ENCODE results near the gene SLC5A3.

Gene SLC5A3

GRCh38 chr21:34105947-34106541 lies 32.7 kb downstream of the SLC5A3 start:
- no peak for DNase-seq

DNA sequence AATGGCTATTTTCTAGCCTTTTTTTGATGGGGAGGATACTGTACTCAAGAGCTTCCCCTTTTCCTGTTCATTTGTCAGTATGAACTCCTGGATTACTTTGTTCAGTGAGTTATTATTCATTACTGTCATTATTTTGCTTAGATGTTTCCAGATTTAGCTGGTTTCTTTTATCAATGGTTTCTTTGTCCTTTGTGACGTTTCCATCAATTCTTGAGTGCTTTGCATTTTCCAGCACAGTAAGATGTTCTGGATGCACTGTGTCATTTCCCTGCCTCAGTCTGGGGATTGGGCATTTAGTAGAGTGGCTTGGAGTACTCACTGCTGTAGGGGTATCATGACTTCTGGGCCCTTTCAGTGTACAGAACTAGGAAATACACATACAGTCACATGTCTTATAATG lies 34.2 kb downstream of the SLC5A3 start:
- DNase-seq: no peak

GRCh38 chr21:34109075-34109474 lies 35.7 kb downstream of the SLC5A3 start:
- no peak for DNase-seq

GRCh38 chr21:34110594-34111202 lies 37.3 kb downstream of the SLC5A3 start:
- DNase-seq: no peak

DNA sequence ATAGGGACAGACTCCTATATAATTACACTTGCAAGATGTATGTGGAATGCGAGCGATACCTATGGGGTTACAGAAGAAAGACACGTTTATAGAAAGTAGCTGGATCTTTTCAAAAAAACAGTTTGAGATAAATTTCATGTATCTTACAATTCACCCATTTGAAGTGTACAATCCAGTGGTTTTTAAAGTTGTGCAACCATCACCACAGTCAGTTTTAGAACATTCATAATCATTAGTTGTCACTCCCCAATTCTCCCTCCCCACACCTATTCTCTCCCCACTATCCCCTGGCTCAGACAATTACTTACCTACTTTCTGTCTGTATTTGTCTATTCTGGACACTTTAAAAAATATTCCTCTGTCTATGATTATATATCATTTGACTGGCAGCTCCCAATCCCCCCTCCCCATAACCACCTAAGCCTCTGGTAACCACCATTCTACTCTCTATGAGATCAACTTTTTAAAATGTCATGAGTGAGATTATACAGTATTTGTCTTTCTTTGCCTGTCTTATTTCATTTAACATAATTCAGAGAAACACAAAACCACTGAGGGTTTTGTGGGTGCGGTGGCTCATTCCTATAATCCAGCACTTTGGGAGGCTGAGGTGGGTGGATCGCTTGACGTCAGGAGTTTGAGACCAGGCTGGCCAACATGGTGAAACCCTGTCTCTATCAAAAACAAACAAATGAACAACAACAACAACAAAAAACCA lies 39.1 kb downstream of the SLC5A3 start:
- DNase-seq: no peak

GRCh38 chr21:34113842-34114241 lies 40.5 kb downstream of the SLC5A3 start:
- DNase-seq: no peak

- DNase-seq: no peak
Measured at GRCh38 chr21:34115160-34115559, 41.8 kb downstream of the SLC5A3 start.

DNA sequence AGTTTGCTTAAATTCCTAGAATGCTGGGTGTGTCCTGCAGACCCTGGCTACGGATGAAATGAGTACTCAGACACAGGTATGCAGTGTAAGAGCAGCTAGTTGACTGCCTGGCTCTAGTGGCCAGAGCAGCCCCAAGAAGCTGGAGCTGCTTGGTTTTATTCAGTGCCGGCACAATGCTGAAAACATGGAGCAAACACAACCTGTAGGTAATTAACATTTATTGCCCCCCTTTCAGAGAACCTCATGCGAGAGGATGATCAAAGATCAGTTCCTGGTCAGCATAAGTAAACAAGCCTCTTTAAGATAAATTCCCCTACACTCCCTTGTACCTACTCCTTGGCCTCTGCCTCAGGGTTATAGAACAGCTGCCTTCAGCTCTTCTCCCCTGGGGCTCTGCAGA lies 43.2 kb downstream of the SLC5A3 start:
- no peak for DNase-seq

GRCh38 chr21:34120867-34121266 lies 47.5 kb downstream of the SLC5A3 start:
- DNase-seq: no peak

- no peak for DNase-seq
Measured at GRCh38 chr21:34122047-34122446, 48.7 kb downstream of the SLC5A3 start.
